ENCODE results near the gene RNF19B.

- TF ChIP-seq, protein P1, sequence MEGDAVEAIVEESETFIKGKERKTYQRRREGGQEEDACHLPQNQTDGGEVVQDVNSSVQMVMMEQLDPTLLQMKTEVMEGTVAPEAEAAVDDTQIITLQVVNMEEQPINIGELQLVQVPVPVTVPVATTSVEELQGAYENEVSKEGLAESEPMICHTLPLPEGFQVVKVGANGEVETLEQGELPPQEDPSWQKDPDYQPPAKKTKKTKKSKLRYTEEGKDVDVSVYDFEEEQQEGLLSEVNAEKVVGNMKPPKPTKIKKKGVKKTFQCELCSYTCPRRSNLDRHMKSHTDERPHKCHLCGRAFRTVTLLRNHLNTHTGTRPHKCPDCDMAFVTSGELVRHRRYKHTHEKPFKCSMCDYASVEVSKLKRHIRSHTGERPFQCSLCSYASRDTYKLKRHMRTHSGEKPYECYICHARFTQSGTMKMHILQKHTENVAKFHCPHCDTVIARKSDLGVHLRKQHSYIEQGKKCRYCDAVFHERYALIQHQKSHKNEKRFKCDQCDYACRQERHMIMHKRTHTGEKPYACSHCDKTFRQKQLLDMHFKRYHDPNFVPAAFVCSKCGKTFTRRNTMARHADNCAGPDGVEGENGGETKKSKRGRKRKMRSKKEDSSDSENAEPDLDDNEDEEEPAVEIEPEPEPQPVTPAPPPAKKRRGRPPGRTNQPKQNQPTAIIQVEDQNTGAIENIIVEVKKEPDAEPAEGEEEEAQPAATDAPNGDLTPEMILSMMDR (IDR thresholded peaks at IDR 0.05), result no peak
- no peak for TF ChIP-seq POLR2A (IDR thresholded peaks at IDR 0.05)
Observed at GRCh38 chr1:32918179-32918578, 46.4 kb downstream of the RNF19B start.

Measured in body of pancreas (tissue), 4 donors.